ENCODE data around the gene C10orf95. TPM values are rescaled to one million over a fixed set of nuclear protein-coding genes. Genes with fewer than 3 reads are reported as not detected.

C10orf95 gene
- total and polyA plus RNA-seq, 10 of the 15 experiments (the other 5 are each of a cell fraction or from before 2014, with no cell fraction given): 0.06 to 1.1 (median 0.31) TPM

GRCh38 chr10:102420714-102421506 is 30.4 kb downstream of the C10orf95 start, which contains the start of gene FBXL15 (continued):
- TF ChIP-seq MLLT1 (IDR thresholded peaks at IDR 0.05) (peak; percentile 100), ZZZ3 (IDR thresholded peaks at IDR 0.05; ENCODE audit: control insufficient read depth, insufficient read length, low read depth) (no peak), RB1 (IDR thresholded peaks at IDR 0.05; ENCODE audit: borderline replicate concordance) (peak; percentile 85; the same call in 1 of the 2 replicates), GABPA (IDR thresholded peaks at IDR 0.05; ENCODE audit: low read depth) (peak; percentile 90), RCOR1 (conservative IDR thresholded peaks at IDR 0.05; ENCODE audit: low read depth, low read length) (no peak), TCF7 (IDR thresholded peaks at IDR 0.05; ENCODE audit: borderline replicate concordance) (no peak), KDM1A (IDR thresholded peaks at IDR 0.05; ENCODE audit: borderline replicate concordance) (no peak), YY1 (IDR thresholded peaks at IDR 0.05; ENCODE audit: low read depth, low read length) (peak; percentile 92)
- TF ChIP-seq, protein P1, sequence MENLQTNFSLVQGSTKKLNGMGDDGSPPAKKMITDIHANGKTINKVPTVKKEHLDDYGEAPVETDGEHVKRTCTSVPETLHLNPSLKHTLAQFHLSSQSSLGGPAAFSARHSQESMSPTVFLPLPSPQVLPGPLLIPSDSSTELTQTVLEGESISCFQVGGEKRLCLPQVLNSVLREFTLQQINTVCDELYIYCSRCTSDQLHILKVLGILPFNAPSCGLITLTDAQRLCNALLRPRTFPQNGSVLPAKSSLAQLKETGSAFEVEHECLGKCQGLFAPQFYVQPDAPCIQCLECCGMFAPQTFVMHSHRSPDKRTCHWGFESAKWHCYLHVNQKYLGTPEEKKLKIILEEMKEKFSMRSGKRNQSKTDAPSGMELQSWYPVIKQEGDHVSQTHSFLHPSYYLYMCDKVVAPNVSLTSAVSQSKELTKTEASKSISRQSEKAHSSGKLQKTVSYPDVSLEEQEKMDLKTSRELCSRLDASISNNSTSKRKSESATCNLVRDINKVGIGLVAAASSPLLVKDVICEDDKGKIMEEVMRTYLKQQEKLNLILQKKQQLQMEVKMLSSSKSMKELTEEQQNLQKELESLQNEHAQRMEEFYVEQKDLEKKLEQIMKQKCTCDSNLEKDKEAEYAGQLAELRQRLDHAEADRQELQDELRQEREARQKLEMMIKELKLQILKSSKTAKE (IDR thresholded peaks at IDR 0.05; ENCODE audit: low read depth, poor library complexity, severe bottlenecking): peak; percentile 74
- TF ChIP-seq, protein P2, sequence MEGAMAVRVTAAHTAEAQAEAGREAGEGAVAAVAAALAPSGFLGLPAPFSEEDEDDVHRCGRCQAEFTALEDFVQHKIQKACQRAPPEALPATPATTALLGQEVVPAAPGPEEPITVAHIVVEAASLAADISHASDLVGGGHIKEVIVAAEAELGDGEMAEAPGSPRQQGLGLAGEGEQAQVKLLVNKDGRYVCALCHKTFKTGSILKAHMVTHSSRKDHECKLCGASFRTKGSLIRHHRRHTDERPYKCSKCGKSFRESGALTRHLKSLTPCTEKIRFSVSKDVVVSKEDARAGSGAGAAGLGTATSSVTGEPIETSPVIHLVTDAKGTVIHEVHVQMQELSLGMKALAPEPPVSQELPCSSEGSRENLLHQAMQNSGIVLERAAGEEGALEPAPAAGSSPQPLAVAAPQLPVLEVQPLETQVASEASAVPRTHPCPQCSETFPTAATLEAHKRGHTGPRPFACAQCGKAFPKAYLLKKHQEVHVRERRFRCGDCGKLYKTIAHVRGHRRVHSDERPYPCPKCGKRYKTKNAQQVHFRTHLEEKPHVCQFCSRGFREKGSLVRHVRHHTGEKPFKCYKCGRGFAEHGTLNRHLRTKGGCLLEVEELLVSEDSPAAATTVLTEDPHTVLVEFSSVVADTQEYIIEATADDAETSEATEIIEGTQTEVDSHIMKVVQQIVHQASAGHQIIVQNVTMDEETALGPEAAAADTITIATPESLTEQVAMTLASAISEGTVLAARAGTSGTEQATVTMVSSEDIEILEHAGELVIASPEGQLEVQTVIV (IDR thresholded peaks at IDR 0.05; ENCODE audit: borderline replicate concordance, partially characterized antibody): peak; percentile 75
